Measurements from ENCODE around the gene GATA3. TPM values are rescaled to one million over a fixed set of nuclear protein-coding genes. Genes with fewer than 3 reads are reported as not detected.

GATA3 gene
- total RNA-seq, 4 donors from 2014 or later, result 0.35 to 1.3 (median 0.40) TPM; not detected in 1

DNA sequence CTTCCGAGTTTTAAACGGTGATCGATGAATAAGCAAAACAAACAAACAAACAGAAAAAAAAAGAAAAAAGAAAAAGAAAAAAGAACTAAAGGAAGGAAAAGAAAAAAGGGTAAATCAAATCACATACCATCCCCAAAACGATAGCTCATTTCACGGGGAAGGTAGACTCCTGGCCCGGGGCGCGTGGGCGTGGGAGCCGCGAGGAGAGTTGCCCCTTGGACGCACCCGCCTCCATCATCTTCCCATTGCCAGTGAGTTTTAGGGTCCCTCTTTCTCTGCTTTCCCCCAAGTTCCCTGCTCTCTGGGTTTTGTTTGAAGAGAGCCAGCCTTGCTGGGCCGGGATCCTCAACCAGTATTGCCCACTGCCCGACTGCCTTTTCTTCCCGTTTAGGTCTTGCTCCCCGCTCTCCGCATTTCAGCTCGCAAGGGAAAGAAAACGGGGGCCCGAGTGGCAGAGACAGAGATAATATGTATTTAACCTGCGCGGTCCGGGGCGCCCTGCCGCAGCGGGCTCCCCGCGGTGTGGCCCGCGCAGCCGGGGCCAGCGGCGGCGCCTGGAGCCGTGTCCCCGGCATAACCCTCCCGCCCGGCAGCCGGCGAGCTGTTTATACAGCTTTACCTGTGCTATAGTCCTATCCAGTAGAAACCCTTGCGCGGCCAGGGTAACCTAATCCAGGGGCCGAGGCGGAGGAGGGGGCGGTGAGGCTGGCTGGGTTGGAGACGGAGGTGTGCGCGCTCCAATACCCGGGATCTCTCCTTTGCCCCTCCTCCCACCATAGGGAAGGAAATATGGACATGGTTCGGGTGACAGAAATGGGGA lies 5.2 kb upstream of the GATA3 start:
- no peak for DNase-seq
- intact Hi-C loops (cut with DNase I), result no loop called here
- TF ChIP-seq POLR2A (IDR thresholded peaks at IDR 0.05), result no peak
- TF ChIP-seq, protein P1, sequence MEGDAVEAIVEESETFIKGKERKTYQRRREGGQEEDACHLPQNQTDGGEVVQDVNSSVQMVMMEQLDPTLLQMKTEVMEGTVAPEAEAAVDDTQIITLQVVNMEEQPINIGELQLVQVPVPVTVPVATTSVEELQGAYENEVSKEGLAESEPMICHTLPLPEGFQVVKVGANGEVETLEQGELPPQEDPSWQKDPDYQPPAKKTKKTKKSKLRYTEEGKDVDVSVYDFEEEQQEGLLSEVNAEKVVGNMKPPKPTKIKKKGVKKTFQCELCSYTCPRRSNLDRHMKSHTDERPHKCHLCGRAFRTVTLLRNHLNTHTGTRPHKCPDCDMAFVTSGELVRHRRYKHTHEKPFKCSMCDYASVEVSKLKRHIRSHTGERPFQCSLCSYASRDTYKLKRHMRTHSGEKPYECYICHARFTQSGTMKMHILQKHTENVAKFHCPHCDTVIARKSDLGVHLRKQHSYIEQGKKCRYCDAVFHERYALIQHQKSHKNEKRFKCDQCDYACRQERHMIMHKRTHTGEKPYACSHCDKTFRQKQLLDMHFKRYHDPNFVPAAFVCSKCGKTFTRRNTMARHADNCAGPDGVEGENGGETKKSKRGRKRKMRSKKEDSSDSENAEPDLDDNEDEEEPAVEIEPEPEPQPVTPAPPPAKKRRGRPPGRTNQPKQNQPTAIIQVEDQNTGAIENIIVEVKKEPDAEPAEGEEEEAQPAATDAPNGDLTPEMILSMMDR (IDR thresholded peaks at IDR 0.05), result no peak
- no peaks in the 10 kb centered on the region for H3K9me3 ChIP-seq
- 3% methylated on average over 17 of the region's 51 CpGs for WGBS, 2 donors
- H3K36me3 ChIP-seq, result no peaks in the 10 kb centered on the region
- peaks cover 49 to 100% (median 73%) of the 10 kb centered on the region in 4 donors for H3K27me3 ChIP-seq
- H3K27ac ChIP-seq, result no peak overlapping the region
- H3K4me1 ChIP-seq, result peaks cover 61 to 97% (median 63%) of the 10 kb centered on the region in 3 donors
- peak overlapping the region in 3 of 4 donors; percentile 7 to 64 (median 46) for H3K4me3 ChIP-seq

DNA sequence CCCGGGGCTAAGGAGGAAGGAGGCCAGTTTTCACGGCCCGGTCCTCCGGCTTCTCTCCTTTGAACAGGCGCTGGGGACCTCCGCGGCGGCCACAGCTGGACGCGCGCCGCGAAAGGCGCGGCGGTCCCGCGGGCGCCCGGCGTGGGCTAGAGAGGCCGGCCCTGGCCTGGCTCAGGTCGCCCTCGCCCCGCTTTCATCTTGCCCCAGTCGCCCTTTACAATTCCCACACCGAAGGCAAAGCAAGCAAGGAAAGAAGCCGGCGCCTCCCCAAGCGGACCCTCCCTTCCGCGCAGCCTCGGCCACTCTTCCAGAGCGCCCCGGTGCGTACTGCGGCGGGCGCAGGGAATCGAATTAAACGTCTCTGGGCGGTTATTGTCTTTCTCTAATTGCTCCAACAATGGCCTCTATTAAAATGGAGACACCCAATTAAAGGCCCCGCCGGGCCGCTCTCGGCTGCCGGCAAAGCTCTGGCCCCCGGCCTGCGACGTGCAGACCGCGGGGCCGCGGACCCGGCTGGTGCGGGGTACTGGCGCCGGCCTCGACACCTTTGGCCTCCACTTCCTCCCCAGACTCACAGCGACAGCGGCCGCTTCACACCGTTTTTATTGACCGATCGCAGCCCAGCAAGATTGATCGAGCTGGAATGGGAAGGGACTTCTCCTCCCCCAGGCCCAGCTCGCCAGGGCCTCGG lies 4.5 kb upstream of the GATA3 start:
- no peak overlapping the region for H3K27ac ChIP-seq
- no peak for TF ChIP-seq POLR2A (IDR thresholded peaks at IDR 0.05)
- TF ChIP-seq, protein P1 (IDR thresholded peaks at IDR 0.05), result no peak
- H3K36me3 ChIP-seq, result no peaks in the 10 kb centered on the region
- peaks cover 59 to 97% (median 61%) of the 10 kb centered on the region in 3 donors for H3K4me1 ChIP-seq
- no peak for DNase-seq
- WGBS, 2 donors, result 1 to 5% methylated on average over 4 to 23 of the region's 68 CpGs
- H3K9me3 ChIP-seq, result no peaks in the 10 kb centered on the region
- peaks cover 49 to 100% (median 66%) of the 10 kb centered on the region in 4 donors for H3K27me3 ChIP-seq
- H3K4me3 ChIP-seq, result peak overlapping the region; percentile 7 to 64 (median 36)
- intact Hi-C loops (cut with DNase I), result no loop called here

DNA sequence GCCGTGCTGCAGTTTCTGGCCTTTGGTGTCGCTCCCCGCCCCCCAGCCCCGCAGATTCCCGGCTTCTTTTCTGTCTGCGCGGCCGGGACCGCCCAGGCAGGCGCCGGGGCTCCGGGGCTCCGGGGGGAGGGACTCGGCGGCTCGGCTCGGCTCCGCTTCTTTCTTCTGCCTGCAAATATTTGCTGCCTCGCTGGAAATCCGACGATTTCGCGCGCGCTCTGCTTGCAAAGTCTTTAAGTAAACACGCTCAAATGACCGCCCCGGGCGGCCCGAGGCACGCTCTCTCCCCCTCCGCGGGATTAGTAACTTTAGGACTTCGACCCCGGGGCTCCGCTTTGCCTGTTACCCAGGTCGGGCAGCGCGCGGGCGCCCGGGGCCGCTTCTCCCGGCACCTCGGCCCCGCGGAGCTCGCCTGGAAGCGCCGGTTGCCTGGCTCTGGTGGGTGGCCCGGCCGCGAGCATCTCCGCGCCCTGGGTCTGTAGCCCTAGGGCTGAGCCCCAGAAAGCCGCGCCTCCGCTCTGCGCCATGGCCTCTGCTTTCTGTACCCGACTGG lies 3.9 kb upstream of the GATA3 start:
- Histone ChIP-seq H3K9me3 (no peaks in the 10 kb centered on the region), H3K27me3 (peaks cover 49 to 100% (median 63%) of the 10 kb centered on the region in 4 donors), H3K36me3 (no peaks in the 10 kb centered on the region), H3K4me1 (peaks cover 58 to 97% (median 60%) of the 10 kb centered on the region in 3 donors), H3K27ac (no peak overlapping the region), H3K4me3 (peak overlapping the region; percentile 7 to 64 (median 36))
- no peak for DNase-seq
- intact Hi-C loops (cut with DNase I), result no loop called here
- 1% methylated on average over 38 of the region's 60 CpGs; no CpG with 5 or more reads in 1 of the 2 donors for WGBS, 2 donors
- TF ChIP-seq, protein P1 (IDR thresholded peaks at IDR 0.05), result no peak
- TF ChIP-seq POLR2A (IDR thresholded peaks at IDR 0.05), result no peak

DNA sequence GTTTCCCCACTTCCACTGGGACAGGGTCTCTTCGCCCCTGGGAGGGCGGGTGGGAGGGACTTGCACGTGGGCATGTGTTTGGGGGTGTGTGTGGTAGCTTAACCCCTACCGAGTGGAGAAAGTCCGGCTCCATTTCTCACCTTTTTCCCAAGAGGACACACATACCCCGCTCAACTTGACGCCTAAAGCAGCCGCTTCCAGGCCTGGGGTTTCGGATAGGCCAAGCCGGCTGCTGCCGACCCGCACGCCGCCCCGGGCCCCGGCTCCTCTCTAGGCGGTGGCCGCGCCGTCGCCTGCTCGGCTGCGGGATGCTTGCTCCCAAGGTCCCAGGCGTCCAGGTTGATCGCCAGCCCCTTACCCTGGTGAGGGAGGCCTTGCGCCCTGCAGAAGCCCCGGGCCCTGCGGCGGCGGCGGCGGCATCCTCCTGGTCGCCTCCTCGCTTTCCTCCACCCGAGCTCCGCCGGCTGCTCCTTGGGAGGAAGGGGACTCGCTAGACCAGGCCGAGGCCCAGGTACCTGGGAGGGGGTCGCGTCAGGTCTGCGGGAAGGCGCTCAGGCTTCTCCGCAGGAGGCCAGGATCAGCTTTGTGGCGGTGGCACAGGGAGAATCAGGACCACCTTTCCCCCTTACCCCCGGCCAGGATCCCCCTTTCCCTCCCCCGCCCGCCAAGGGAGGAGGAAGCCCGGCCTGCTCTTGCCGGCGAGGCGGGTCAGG lies 3.2 kb upstream of the GATA3 start:
- Histone ChIP-seq H3K27me3 (peaks cover 46 to 100% (median 61%) of the 10 kb centered on the region in 4 donors), H3K36me3 (no peaks in the 10 kb centered on the region), H3K4me1 (peaks cover 53 to 96% (median 60%) of the 10 kb centered on the region in 3 donors), H3K4me3 (peak overlapping the region in 2 of 4 donors; percentile 46 to 64), H3K9me3 (no peaks in the 10 kb centered on the region), H3K27ac (no peak overlapping the region)
- WGBS, 2 donors, result 0% methylated on average over 1 of the region's 52 CpGs; no CpG with 5 or more reads in 1 of the 2 donors
- DNase-seq, result no peak
- intact Hi-C loops (cut with DNase I), result no loop called here
- TF ChIP-seq, protein P1 (IDR thresholded peaks at IDR 0.05), result no peak
- no peak for TF ChIP-seq POLR2A (IDR thresholded peaks at IDR 0.05)

All from esophagus squamous epithelium (tissue), 5 donors.